Activated T-helper 2 cell treated with anti-CD3 and anti-CD28 coated beads, Interferon-gamma antibody, Interleukin-2, Interleukin-4, amounts not matched to agents 10 μg/mL and 5 μg/mL and 100 μg/mL, durations not matched to agents 14 hours and 24 hours and 36 hours (primary cell): ENCODE results near the gene CLSTN2. TPM values are rescaled to one million over a fixed set of nuclear protein-coding genes. Genes with fewer than 3 reads are reported as not detected.

Experiments used
- DNase-seq: peaks from one replicate; pipeline ENCODE4 v3.0.0; 2021; ENCODE audit warnings: low spot score
- H3K27ac Mint-ChIP-seq: one replicate; pipeline ENCODE4 v1.8.0; 2021; ENCODE audit warnings: mixed read lengths
- H3K27me3 Mint-ChIP-seq: one replicate; pipeline ENCODE4 v1.8.0; 2021; ENCODE audit warnings: low read depth, mixed read lengths
- H3K36me3 Mint-ChIP-seq: one replicate; pipeline ENCODE4 v1.8.0; 2021; ENCODE audit warnings: low read depth, mixed read lengths
- H3K4me1 Mint-ChIP-seq: one replicate; pipeline ENCODE4 v1.8.0; 2021; ENCODE audit warnings: low read depth, mixed read lengths
- H3K4me3 Mint-ChIP-seq: one replicate; pipeline ENCODE4 v1.8.0; 2021; ENCODE audit warnings: low read depth, mild to moderate bottlenecking, moderate library complexity, mixed read lengths
- H3K9me3 Mint-ChIP-seq: one replicate; pipeline ENCODE4 v1.8.0; 2021; ENCODE audit warnings: mixed read lengths
- intact Hi-C: fragments of 100-400 bp; cut with micrococcal nuclease; formaldehyde crosslinking; loops from one replicate; pipeline ENCODE4 v1.15.1; 2023
- total RNA-seq: library from RNA; stranded (reverse); gene quantifications from 2 replicates; pipeline ENCODE4 v1.2.3, GENCODE V29; 2022

CLSTN2 gene
- total RNA-seq, 1 donor from 2014 or later: not detected

DNA sequence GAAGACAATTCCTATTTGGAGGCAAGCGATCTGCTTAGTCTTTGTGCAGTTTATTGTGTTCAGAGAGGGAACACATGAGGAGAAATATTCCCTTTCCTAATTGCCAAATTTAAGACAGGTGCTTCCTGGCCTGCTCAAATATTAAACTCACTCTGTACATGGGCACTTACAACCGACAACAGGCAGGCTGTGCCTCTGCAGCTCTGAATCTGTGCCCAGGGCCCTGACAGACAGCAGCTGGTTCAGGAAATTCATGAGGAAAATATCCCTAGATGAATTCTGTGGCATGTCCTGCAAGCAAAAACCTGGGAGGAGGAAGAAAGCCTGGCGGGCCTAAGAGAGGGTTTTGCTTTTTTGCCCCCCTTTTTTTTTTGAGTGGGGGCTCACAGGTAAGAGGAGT lies 573.6 kb downstream of the CLSTN2 start:
- Mint-ChIP-seq H3K4me1 (no peaks in the 10 kb centered on the region), H3K36me3 (no peaks in the 10 kb centered on the region), H3K27me3 (peaks cover 3% of the 10 kb centered on the region), H3K27ac (no peak overlapping the region), H3K9me3 (no peaks in the 10 kb centered on the region), H3K4me3 (no peak overlapping the region)
- intact Hi-C loops: no loop called here
- DNase-seq: no peak

DNA sequence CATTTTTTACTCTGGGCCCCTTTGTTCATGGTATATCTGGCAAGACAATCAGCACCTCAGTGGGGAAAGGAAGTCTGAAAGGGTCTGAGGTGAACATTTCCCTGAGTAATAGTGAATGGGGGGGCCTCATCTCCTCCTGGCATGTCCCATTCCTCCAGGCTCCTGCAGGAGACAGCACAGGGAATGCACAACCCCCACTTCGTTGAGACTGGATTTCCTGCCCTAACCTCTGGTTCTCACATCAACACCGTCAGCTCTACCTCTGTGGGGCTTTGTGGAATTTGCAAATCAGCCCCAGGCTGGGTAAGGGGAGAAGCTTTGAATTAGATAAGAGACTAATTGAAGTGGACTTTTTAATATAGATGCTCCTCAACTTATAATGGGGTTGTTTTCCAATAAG lies 574.5 kb downstream of the CLSTN2 start:
- Mint-ChIP-seq H3K9me3 (no peaks in the 10 kb centered on the region), H3K4me3 (no peak overlapping the region), H3K4me1 (no peaks in the 10 kb centered on the region), H3K27ac (no peak overlapping the region), H3K36me3 (no peaks in the 10 kb centered on the region), H3K27me3 (peaks cover 3% of the 10 kb centered on the region)
- intact Hi-C loops: no loop called here
- DNase-seq: no peak

DNA sequence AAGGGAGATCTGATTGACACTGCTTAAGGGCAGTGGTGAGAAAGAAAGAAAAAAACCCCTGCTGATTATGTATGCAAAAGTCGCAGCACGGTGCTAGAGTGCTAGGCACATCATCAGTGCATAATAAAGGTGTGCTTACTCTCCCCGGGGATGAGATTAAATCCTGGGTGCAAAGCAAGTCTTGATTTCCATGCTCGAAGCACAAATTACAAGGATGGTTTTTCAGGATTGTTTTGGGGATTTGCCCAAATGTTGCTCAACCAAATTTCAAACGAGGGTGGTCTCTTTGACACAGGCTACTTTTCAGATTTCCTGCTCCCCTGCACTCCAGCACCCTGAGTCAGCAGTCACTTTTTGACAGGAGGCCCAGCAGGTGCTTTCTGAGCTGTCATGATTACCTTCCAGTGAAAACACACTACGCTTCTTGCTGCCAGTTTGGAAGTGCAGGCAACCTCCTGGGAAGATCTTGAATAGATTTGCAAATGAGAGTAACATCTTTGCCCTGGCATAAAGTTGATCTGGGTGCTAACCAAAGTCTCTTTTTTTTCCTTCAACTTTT lies 575.4 kb downstream of the CLSTN2 start:
- intact Hi-C loops: no loop called here
- no peak overlapping the region for H3K4me3 Mint-ChIP-seq
- peaks cover 3% of the 10 kb centered on the region for H3K27me3 Mint-ChIP-seq
- no peaks in the 10 kb centered on the region for H3K36me3 Mint-ChIP-seq
- H3K27ac Mint-ChIP-seq: no peak overlapping the region
- H3K9me3 Mint-ChIP-seq: no peaks in the 10 kb centered on the region
- H3K4me1 Mint-ChIP-seq: no peaks in the 10 kb centered on the region
- DNase-seq: no peak

DNA sequence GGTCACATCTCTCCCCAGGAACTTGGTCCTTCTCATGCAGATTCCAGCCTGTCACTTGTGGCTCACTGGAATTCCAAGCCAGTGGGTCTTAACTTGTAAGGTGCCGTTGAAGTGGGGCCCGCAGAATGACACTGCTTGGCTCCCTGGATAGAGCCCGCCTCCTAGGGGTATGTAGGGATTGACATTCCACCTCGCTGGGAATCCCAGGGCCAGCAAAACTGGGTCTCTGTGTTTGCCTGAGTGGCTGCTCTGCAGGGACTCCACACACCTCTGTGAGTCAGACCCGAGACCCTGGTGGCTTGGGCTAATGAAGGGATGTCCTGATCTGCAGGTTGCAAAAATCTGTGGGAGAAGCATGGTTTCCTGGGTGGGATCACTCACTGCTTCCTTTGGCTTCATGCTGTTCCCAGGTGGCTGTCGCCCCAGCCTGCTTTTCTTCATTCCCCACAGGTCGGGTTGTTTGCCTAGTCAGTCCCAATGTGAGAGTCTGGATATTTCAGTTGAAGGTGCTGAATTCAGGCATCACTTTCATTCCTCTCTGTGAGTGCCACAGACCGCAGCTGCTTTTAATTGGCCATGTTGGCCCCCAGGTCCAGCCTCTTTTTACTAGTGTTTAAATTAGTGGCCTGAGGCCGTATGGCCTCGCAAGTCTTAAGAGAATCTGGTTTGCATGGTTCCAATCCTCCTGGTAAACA lies 586.9 kb downstream of the CLSTN2 start:
- H3K9me3 Mint-ChIP-seq: peaks cover 18% of the 10 kb centered on the region
- no peak for DNase-seq
- H3K4me3 Mint-ChIP-seq: no peak overlapping the region
- no peaks in the 10 kb centered on the region for H3K36me3 Mint-ChIP-seq
- H3K27me3 Mint-ChIP-seq: no peaks in the 10 kb centered on the region
- intact Hi-C loops: no loop called here
- H3K27ac Mint-ChIP-seq: no peak overlapping the region
- H3K4me1 Mint-ChIP-seq: no peaks in the 10 kb centered on the region

DNA sequence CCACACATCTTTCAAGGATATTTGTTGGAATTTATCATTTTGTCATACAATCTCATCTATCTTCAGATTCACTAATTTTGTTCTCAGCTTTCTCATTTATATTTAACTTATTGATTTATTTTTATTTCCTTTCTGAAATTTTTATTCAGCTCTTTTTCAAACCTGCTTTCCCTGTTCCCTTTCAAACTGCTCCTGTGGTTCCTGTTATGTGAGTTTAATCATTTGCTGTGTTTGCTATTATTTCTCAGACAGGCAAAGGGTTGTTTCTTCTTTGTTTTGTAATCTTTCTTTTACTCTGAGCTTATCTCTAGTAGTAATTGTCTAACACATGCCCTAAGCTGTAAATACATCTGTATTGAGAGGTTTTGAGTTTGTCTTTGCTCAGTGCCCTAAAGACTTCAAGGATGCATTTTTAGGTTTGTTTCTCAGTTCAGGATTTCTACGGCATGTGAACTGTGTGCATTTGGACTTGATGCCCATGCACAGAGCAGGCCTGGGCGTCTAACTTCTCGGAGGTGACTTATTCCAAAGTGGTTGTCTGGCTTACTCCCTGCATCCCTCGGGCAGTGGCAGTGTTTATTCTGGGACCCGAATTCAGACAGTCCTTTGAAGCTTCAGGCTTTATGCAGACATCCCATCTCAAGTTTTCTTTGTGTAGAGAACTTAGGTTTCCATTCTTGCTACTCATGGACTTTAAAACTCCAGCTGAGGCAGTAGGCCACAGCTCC lies 587.8 kb downstream of the CLSTN2 start:
- Mint-ChIP-seq H3K36me3 (no peaks in the 10 kb centered on the region), H3K27me3 (no peaks in the 10 kb centered on the region), H3K4me1 (no peaks in the 10 kb centered on the region), H3K27ac (no peak overlapping the region), H3K4me3 (no peak overlapping the region), H3K9me3 (peaks cover 18% of the 10 kb centered on the region)
- no peak for DNase-seq
- intact Hi-C loops: no loop called here

DNA sequence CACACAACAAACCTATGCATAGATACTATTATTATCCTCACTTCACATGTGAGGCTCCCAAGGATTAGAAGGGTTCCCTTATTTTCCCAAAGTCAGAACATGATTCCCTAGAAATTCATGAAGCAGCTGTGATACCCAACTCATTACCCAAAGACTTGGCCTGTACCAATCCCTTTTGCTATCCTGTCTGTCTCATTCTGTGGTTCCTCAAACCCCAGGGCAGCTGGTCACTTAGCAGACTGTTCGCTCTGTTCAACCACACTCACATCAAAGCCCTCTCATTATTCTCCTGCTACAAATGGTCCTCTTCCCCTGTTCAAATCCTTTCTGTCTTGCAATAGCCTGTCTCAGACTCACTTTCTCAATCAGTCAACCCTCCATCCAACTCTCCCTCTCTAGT lies 588.6 kb downstream of the CLSTN2 start:
- Mint-ChIP-seq H3K4me3 (no peak overlapping the region), H3K27me3 (no peaks in the 10 kb centered on the region), H3K36me3 (no peaks in the 10 kb centered on the region), H3K4me1 (no peaks in the 10 kb centered on the region), H3K27ac (no peak overlapping the region), H3K9me3 (peaks cover 16% of the 10 kb centered on the region)
- intact Hi-C loops: no loop called here
- no peak for DNase-seq

DNA sequence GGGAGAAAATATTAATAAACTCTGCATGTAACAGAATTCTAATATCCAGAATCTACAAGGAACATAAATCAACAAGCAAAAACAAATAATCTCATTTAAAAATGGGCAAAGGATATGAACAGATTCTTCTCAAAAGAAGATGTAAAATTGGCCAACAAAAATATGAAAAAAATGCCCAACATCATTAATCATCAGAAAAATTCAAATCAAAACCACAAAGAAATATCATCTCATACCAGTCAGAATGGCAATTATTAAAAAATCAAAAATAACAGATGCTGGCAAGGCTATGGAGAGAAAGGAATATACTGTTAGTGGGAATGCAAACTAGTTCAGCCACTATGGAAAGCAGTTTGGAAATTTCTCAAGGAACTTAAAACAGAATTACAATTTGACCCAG lies 592.2 kb downstream of the CLSTN2 start:
- Mint-ChIP-seq H3K27me3 (no peaks in the 10 kb centered on the region), H3K36me3 (no peaks in the 10 kb centered on the region), H3K4me3 (no peak overlapping the region), H3K4me1 (no peaks in the 10 kb centered on the region), H3K27ac (no peak overlapping the region), H3K9me3 (peaks cover 3% of the 10 kb centered on the region)
- intact Hi-C loops: no loop called here
- no peak for DNase-seq

DNA sequence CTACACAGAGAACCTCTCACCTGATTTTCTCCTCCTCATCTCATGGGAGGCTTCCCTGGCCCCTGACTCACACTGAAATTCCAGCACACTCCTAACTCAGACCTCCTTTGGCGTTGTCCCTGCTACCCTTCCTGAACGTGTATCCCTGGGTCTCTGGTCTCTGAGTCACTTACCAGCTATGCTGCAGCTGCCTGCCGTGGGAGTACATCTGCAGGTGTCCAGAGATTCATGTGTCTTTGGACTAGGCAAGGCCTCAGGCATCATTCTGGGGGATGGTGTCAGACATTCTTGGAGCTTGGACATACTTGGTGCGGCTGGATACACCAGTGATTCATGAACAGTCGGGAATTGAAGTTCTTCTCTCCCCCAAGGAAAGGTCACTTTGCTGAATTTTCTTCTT lies 594.1 kb downstream of the CLSTN2 start:
- H3K27me3 Mint-ChIP-seq: no peaks in the 10 kb centered on the region
- DNase-seq: no peak
- H3K27ac Mint-ChIP-seq: no peak overlapping the region
- no peaks in the 10 kb centered on the region for H3K36me3 Mint-ChIP-seq
- peaks cover 3% of the 10 kb centered on the region for H3K9me3 Mint-ChIP-seq
- intact Hi-C loops: no loop called here
- no peaks in the 10 kb centered on the region for H3K4me1 Mint-ChIP-seq
- H3K4me3 Mint-ChIP-seq: no peak overlapping the region

DNA sequence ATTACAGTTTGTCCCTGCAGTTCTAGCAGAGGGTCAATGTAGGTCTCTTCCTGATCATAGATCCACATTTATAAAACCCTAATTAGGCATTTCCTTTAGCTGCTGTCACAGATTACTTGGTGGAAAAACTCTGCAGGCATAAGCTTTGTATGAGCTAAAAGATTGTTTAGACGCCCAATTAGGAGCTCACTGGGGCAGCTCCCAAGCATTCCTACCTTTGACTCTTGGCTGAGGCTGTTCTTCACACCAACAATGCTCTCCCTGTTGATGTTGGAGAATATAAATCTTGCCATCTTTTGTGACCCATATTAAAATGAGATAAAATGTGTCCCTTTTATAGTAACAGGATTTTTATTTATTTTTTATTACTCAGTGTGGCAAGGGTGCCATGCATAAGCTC lies 594.6 kb downstream of the CLSTN2 start:
- H3K4me3 Mint-ChIP-seq: no peak overlapping the region
- peaks cover 3% of the 10 kb centered on the region for H3K9me3 Mint-ChIP-seq
- no peaks in the 10 kb centered on the region for H3K27me3 Mint-ChIP-seq
- no peak for DNase-seq
- H3K27ac Mint-ChIP-seq: no peak overlapping the region
- H3K4me1 Mint-ChIP-seq: no peaks in the 10 kb centered on the region
- intact Hi-C loops: no loop called here
- H3K36me3 Mint-ChIP-seq: no peaks in the 10 kb centered on the region

DNA sequence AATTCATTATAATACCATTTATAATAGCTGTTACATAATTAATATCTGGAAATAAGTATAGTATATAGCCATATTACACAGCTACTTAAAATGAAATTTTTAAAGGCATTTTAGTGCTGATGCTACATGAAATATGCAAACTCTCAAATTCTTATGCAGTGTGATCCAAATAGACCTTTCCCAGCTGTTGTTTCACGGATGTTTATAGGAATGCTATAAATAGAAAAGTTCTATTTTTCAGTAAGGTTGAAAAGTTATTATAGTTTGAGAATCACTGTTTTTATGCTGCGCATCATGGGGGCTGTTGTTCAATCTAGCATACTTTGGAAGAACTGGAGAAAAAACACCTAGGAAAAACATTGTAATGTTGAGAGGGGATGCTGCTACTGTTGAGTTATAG lies 595.1 kb downstream of the CLSTN2 start:
- DNase-seq: no peak
- Mint-ChIP-seq H3K4me1 (no peaks in the 10 kb centered on the region), H3K4me3 (no peak overlapping the region), H3K27ac (no peak overlapping the region), H3K9me3 (no peaks in the 10 kb centered on the region), H3K27me3 (no peaks in the 10 kb centered on the region), H3K36me3 (no peaks in the 10 kb centered on the region)
- intact Hi-C loops: no loop called here

DNA sequence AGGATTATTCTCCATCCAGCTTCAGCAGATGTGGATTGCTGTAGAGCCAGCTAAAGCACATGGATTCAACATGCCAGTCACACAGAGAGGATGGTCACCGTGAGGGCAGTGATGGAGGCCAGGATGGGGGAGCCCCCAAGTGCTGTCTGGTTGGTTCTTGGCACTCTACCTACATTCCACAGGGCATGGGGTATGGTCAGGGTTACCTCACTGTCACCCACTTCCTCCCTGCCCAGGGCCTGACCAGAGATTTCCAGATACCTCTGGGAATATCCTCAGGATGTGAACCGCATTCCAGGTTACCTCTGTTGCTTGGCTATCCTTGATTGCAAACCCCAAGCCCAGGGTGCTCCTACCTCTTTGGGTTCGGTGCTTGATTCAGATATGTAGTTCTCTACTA lies 595.6 kb downstream of the CLSTN2 start:
- Mint-ChIP-seq H3K27ac (no peak overlapping the region), H3K36me3 (no peaks in the 10 kb centered on the region), H3K27me3 (no peaks in the 10 kb centered on the region), H3K4me3 (no peak overlapping the region), H3K4me1 (no peaks in the 10 kb centered on the region), H3K9me3 (no peaks in the 10 kb centered on the region)
- DNase-seq: no peak
- intact Hi-C loops: no loop called here

DNA sequence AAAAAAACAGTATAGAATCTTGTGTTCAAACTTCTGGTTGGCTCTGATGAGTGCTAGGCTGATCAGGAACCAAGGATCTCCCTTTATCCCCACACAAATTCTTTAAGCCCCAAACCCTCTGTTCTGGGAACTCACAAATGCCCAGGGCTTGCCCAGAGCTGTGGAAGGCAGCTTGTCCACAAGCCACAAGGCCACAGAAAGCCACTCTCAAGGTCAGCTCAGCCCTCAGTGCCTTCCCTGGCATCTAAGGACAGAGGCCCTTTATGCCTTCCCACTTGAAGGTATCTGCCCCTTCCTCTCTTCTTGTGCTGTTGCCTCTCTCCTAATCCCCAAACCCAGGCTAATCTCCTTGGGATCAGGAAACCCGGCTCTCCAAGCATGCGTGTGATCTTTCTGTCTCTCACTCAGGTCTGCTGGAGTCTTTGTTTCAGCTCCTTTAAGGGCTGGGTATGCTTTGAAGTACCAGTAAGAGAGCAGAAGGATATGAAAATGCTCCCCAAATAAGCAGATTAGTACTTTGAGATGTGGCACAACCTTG lies 597.9 kb downstream of the CLSTN2 start:
- Mint-ChIP-seq H3K4me3 (no peak overlapping the region), H3K27ac (no peak overlapping the region), H3K27me3 (no peaks in the 10 kb centered on the region), H3K36me3 (no peaks in the 10 kb centered on the region), H3K4me1 (no peaks in the 10 kb centered on the region), H3K9me3 (no peaks in the 10 kb centered on the region)
- intact Hi-C loops: no loop called here
- no peak for DNase-seq
